Caco-2 (cell line): Measurements from ENCODE around the gene CH25H. TPM values are rescaled to one million over a fixed set of nuclear protein-coding genes. Genes with fewer than 3 reads are reported as not detected.
"Not testable (repeated sequence)": the region's sequence is repeated elsewhere in the genome, so short reads cannot be mapped to it uniquely, and the experiment has no call there.

Experiments
- BruUV-seq: library from RNA; stranded (reverse); fragments of 400-500 nt; replicated peaks from 2 replicates; lab custom pipeline; 2021; lab: Mats Ljungman, UMichigan
- CTCF ChIA-PET: fragments of 300-600 bp; sonication (Branson Sonifier 250); formaldehyde crosslinking; loops from one replicate; lab custom pipeline; 2022; ENCODE audit warnings: antibody characterized with exemption; lab: Charles Lee
- POLR2A ChIA-PET: fragments of 300-600 bp; sonication (Branson Sonifier 250); formaldehyde crosslinking; loops from one replicate; lab custom pipeline; 2022; ENCODE audit warnings: antibody characterized with exemption; lab: Charles Lee
- DNase-seq, 2 experiments: peaks; one replicate each; pipeline versions ENCODE4 v3.0.0 to v3.0.0-alpha.2; 2020 to 2022
- H3K27me3 ChIP-seq: replicated peaks from 2 replicates; pipeline ENCODE4 v1.6.0; 2011; ENCODE audit warnings: low read length; ENCODE audit not compliant: control insufficient read depth, insufficient read depth
- H3K36me3 ChIP-seq: 2 replicates; pipeline ENCODE4 v1.5.1; 2011; ENCODE audit warnings: low read length; ENCODE audit not compliant: control insufficient read depth, insufficient read depth
- H3K4me1 ChIP-seq: fragments of 250-450 bp; sonication (Bioruptor Pico); 2 replicates; pipeline ENCODE4 v1.5.1; 2020; ENCODE audit warnings: mild to moderate bottlenecking
- H3K4me3 ChIP-seq: 2 replicates; pipeline ENCODE4 v1.5.1; 2011; ENCODE audit warnings: low read depth, mild to moderate bottlenecking, control low read depth, low read length
- H3K9me3 ChIP-seq: fragments of 250-450 bp; sonication (Bioruptor Pico); 2 replicates; pipeline ENCODE4 v1.5.1; 2020; ENCODE audit warnings: mild to moderate bottlenecking, moderate library complexity
- H3K27ac Mint-ChIP-seq: one replicate; pipeline ENCODE4 v1.8.0; 2022; ENCODE audit warnings: mixed read lengths; ENCODE audit not compliant: unreplicated experiment
- H3K27me3 Mint-ChIP-seq: one replicate; pipeline ENCODE4 v1.8.0; 2022; ENCODE audit warnings: mixed read lengths; ENCODE audit not compliant: insufficient read depth, unreplicated experiment
- H3K36me3 Mint-ChIP-seq: one replicate; pipeline ENCODE4 v1.8.0; 2022; ENCODE audit warnings: mild to moderate bottlenecking, mixed read lengths; ENCODE audit not compliant: insufficient read depth, unreplicated experiment
- H3K4me1 Mint-ChIP-seq: one replicate; pipeline ENCODE4 v1.8.0; 2022; ENCODE audit warnings: low read depth, mixed read lengths; ENCODE audit not compliant: unreplicated experiment
- H3K4me3 Mint-ChIP-seq: one replicate; pipeline ENCODE4 v1.8.0; 2022; ENCODE audit warnings: mild to moderate bottlenecking, moderate library complexity, mixed read lengths; ENCODE audit not compliant: unreplicated experiment
- H3K9me3 Mint-ChIP-seq: one replicate; pipeline ENCODE4 v1.8.0; 2022; ENCODE audit warnings: mixed read lengths; ENCODE audit not compliant: unreplicated experiment
- CTCF ChIP-seq, 2 experiments: fragments of 200-600 bp in 1 of 2; IDR thresholded peaks; 1 replicate in 1 of 2; 2 replicates in 1 of 2; pipeline versions ENCODE4 v1.5.1 to v1.8.0; 2011 to 2022; ENCODE audit warnings: antibody characterized with exemption in 1 of 2, control low read depth in 1 of 2, inconsistent platforms in 1 of 2, low read depth in 1 of 2, low read length in 1 of 2, mild to moderate bottlenecking in 1 of 2, moderate library complexity in 1 of 2; ENCODE audit not compliant: insufficient read depth in 1 of 2, severe bottlenecking in 1 of 2, unreplicated experiment in 1 of 2
- intact Hi-C: fragments of 100-400 bp; cut with micrococcal nuclease; formaldehyde crosslinking; loops from one replicate; pipeline ENCODE4 v1.10.0; 2022; ENCODE audit not compliant: unreplicated experiment
- total RNA-seq: library from RNA; stranded (reverse); gene quantifications from 2 replicates; pipeline ENCODE4 v1.2.3, GENCODE V29; 2022

The CH25H gene
- total RNA-seq, 1 experiment from 2014 or later = not detected

DNA sequence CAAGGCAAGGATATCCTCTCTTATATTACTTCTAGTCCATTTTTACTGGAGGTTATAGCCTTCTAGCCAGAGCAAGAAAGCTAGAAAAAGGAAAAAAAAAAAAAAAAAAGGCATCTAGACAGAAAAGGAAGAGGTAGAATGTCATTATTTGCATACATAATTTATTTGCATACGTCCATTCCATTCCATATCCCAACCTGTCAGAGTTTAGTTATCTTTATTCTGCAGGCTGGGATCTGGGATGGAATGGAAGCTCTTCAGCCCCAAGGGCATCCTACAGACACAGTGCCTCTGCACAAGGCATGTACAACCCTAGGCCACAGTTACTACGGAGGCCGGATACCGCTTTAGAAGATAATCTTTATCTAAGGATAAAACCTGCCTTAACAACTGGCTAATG, 9.6 kb downstream of the CH25H start:
- H3K9me3 Mint-ChIP-seq = no peaks in the 10 kb centered on the region
- DNase-seq = no peak
- no peaks in the 10 kb centered on the region for H3K27me3 ChIP-seq
- no peaks in the 10 kb centered on the region for H3K36me3 ChIP-seq
- H3K4me3 Mint-ChIP-seq = no peak overlapping the region
- BruUV-seq = no TSS peak
- H3K4me1 ChIP-seq = no peaks in the 10 kb centered on the region
- no peaks in the 10 kb centered on the region for H3K9me3 ChIP-seq
- no peak overlapping the region for H3K4me3 ChIP-seq
- TF ChIP-seq CTCF (IDR thresholded peaks at IDR 0.05; ENCODE audit: insufficient read depth in 1 of 2, low read depth in 1 of 2, low read length in 1 of 2, severe bottlenecking in 1 of 2, unreplicated experiment in 1 of 2) = no peak
- ChIA-PET CTCF (no interaction called here), POLR2A (no interaction called here)
- no peaks in the 10 kb centered on the region for H3K4me1 Mint-ChIP-seq
- intact Hi-C loops = no loop called here
- no peaks in the 10 kb centered on the region for H3K36me3 Mint-ChIP-seq
- peaks cover 17% of the 10 kb centered on the region for H3K27me3 Mint-ChIP-seq
- no peak overlapping the region for H3K27ac Mint-ChIP-seq

GRCh38 chr10:89191301-89191700, 15.8 kb downstream of the CH25H start:
- H3K4me1 ChIP-seq, BruUV-seq, intact Hi-C loops, H3K36me3 Mint-ChIP-seq, H3K27me3 ChIP-seq, H3K4me3 Mint-ChIP-seq, CTCF ChIA-PET, H3K4me1 Mint-ChIP-seq, H3K9me3 ChIP-seq, H3K4me3 ChIP-seq, H3K36me3 ChIP-seq, POLR2A ChIA-PET, H3K27ac Mint-ChIP-seq, DNase-seq, H3K27me3 Mint-ChIP-seq, H3K9me3 Mint-ChIP-seq: not testable (repeated sequence)

- Histone ChIP-seq H3K9me3 (no peaks in the 10 kb centered on the region), H3K4me1 (no peaks in the 10 kb centered on the region), H3K27me3 (no peaks in the 10 kb centered on the region), H3K4me3 (no peak overlapping the region), H3K36me3 (no peaks in the 10 kb centered on the region)
- intact Hi-C loops = no loop called here
- Mint-ChIP-seq H3K9me3 (no peaks in the 10 kb centered on the region), H3K4me3 (no peak overlapping the region), H3K27ac (no peak overlapping the region), H3K27me3 (peaks cover 4% of the 10 kb centered on the region), H3K36me3 (no peaks in the 10 kb centered on the region), H3K4me1 (no peaks in the 10 kb centered on the region)
- no peak for TF ChIP-seq CTCF (IDR thresholded peaks at IDR 0.05; ENCODE audit: insufficient read depth in 1 of 2, low read depth in 1 of 2, low read length in 1 of 2, severe bottlenecking in 1 of 2, unreplicated experiment in 1 of 2)
- CTCF ChIA-PET = no interaction called here
- no peak for DNase-seq
- BruUV-seq = no TSS peak
- POLR2A ChIA-PET = no interaction called here
Measured at GRCh38 chr10:89189211-89189734, 17.8 kb downstream of the CH25H start.

GRCh38 chr10:89185658-89186057, 21.5 kb downstream of the CH25H start:
- CTCF ChIA-PET = no interaction called here
- Histone ChIP-seq H3K4me1 (no peaks in the 10 kb centered on the region), H3K36me3 (no peaks in the 10 kb centered on the region), H3K9me3 (no peaks in the 10 kb centered on the region), H3K27me3 (no peaks in the 10 kb centered on the region), H3K4me3 (no peak overlapping the region)
- BruUV-seq = no TSS peak
- Mint-ChIP-seq H3K27me3 (no peaks in the 10 kb centered on the region), H3K4me3 (no peak overlapping the region), H3K36me3 (no peaks in the 10 kb centered on the region), H3K9me3 (no peaks in the 10 kb centered on the region), H3K27ac (no peak overlapping the region), H3K4me1 (no peaks in the 10 kb centered on the region)
- POLR2A ChIA-PET = no interaction called here
- intact Hi-C loops = no loop called here
- no peak for TF ChIP-seq CTCF (IDR thresholded peaks at IDR 0.05; ENCODE audit: insufficient read depth in 1 of 2, low read depth in 1 of 2, low read length in 1 of 2, severe bottlenecking in 1 of 2, unreplicated experiment in 1 of 2)
- DNase-seq = no peak
